ENCODE measurements around the gene IFI27. TPM values are rescaled to one million over a fixed set of nuclear protein-coding genes. Genes with fewer than 3 reads are reported as not detected.
"Not testable (repeated sequence)": the region's sequence is repeated elsewhere in the genome, so short reads cannot be mapped to it uniquely, and the experiment has no call there.

The IFI27 gene
- polyA plus RNA-seq, 1 experiment: 4.1 TPM

GRCh38 chr14:94145902-94146527, 35.5 kb downstream of the IFI27 start:
- Histone ChIP-seq H3K36me3 (ENCODE audit: control insufficient read depth, insufficient read depth, low read length) (no peaks in the 10 kb centered on the region), H3K27me3 (ENCODE audit: control insufficient read depth, insufficient read depth, low read length) (no peaks in the 10 kb centered on the region), H3K4me3 (ENCODE audit: low read depth, low read length) (no peak overlapping the region)
- CTCF ChIA-PET: interaction anchor here (1.2 to 2.3 kb wide), 2 partner anchors 9 to 14 kb away, joined by 4 to 11 read pairs; no protein-coding TSS in a partner anchor
- DNase-seq (ENCODE audit: low read depth): no peak
- POLR2A ChIA-PET: no interaction called here
- TF ChIP-seq CTCF (IDR thresholded peaks at IDR 0.05; ENCODE audit: insufficient read depth, low read depth, low read length): no peak

- ChIA-PET CTCF (interaction anchor here (0.7 to 1.2 kb wide), 5 partner anchors 10 to 118 kb away, joined by 3 read pairs; no protein-coding TSS in a partner anchor), POLR2A (no interaction called here)
- DNase-seq (ENCODE audit: low read depth): no peak
- H3K27me3 ChIP-seq (ENCODE audit: control insufficient read depth, insufficient read depth, low read length): peaks cover 4% of the 10 kb centered on the region; the same call in 1 of the 2 replicates
- no peak overlapping the region for H3K4me3 ChIP-seq (ENCODE audit: low read depth, low read length)
- H3K36me3 ChIP-seq (ENCODE audit: control insufficient read depth, insufficient read depth, low read length): no peaks in the 10 kb centered on the region
- no peak for TF ChIP-seq CTCF (IDR thresholded peaks at IDR 0.05; ENCODE audit: insufficient read depth, low read depth, low read length)
Observed at GRCh38 chr14:94152676-94153075, 42.1 kb downstream of the IFI27 start.

GRCh38 chr14:94153750-94154342, 43.3 kb downstream of the IFI27 start:
- Histone ChIP-seq H3K27me3 (ENCODE audit: control insufficient read depth, insufficient read depth, low read length) (peaks cover 4% of the 10 kb centered on the region; the same call in 1 of the 2 replicates), H3K4me3 (ENCODE audit: low read depth, low read length) (no peak overlapping the region), H3K36me3 (ENCODE audit: control insufficient read depth, insufficient read depth, low read length) (no peaks in the 10 kb centered on the region)
- POLR2A ChIA-PET: no interaction called here
- TF ChIP-seq CTCF (IDR thresholded peaks at IDR 0.05; ENCODE audit: insufficient read depth, low read depth, low read length): no peak
- CTCF ChIA-PET: interaction anchor here (1.0 to 1.2 kb wide), 2 partner anchors 17 to 119 kb away, joined by 3 read pairs; no protein-coding TSS in a partner anchor
- no peak for DNase-seq (ENCODE audit: low read depth)

GRCh38 chr14:94156143-94156542, 45.6 kb downstream of the IFI27 start:
- CTCF ChIA-PET; H3K27me3 ChIP-seq (ENCODE audit: control insufficient read depth, insufficient read depth, low read length); H3K4me3 ChIP-seq (ENCODE audit: low read depth, low read length); H3K36me3 ChIP-seq (ENCODE audit: control insufficient read depth, insufficient read depth, low read length); POLR2A ChIA-PET; DNase-seq (ENCODE audit: low read depth): not testable (repeated sequence)

GRCh38 chr14:94157197-94157596, 46.7 kb downstream of the IFI27 start:
- Histone ChIP-seq H3K36me3 (ENCODE audit: control insufficient read depth, insufficient read depth, low read length) (no peaks in the 10 kb centered on the region), H3K27me3 (ENCODE audit: control insufficient read depth, insufficient read depth, low read length) (peaks cover 4% of the 10 kb centered on the region; the same call in 1 of the 2 replicates), H3K4me3 (ENCODE audit: low read depth, low read length) (no peak overlapping the region)
- no peak for DNase-seq (ENCODE audit: low read depth)
- ChIA-PET CTCF (interaction anchor here (0.8 kb wide), 1 partner anchor 13 kb away, joined by 4 read pairs; no protein-coding TSS in a partner anchor), POLR2A (no interaction called here)
- no peak for TF ChIP-seq CTCF (IDR thresholded peaks at IDR 0.05; ENCODE audit: insufficient read depth, low read depth, low read length)
